Choroid plexus epithelial cell (primary cell): Measurements from ENCODE around the gene OR10A3.

ENCODE experiments used
- DNase-seq: peaks from one replicate; pipeline ENCODE4 v3.0.0-alpha.2; 2010; ENCODE audit warnings: low read depth
- H3K4me3 ChIP-seq: 2 replicates; pipeline ENCODE4 v1.5.1; 2011; ENCODE audit warnings: low read depth, mild to moderate bottlenecking, control low read depth, low read length, moderate library complexity
- CTCF ChIP-seq: conservative IDR thresholded peaks from 2 replicates; pipeline ENCODE4 v1.5.1; 2011; ENCODE audit warnings: low read depth, mild to moderate bottlenecking, control low read depth, inconsistent platforms, low read length, moderate library complexity

OR10A3 gene

GRCh38 chr11:7909585-7910285 lies 31.8 kb downstream of the OR10A3 start:
- DNase-seq, result no peak
- no peak for TF ChIP-seq CTCF
- H3K4me3 ChIP-seq, result no peak overlapping the region

- no peak for DNase-seq
- H3K4me3 ChIP-seq, result no peak overlapping the region
Observed at GRCh38 chr11:7907121-7907520, 34.4 kb downstream of the OR10A3 start.

GRCh38 chr11:7906481-7906880 lies 35.0 kb downstream of the OR10A3 start:
- TF ChIP-seq CTCF, result no peak
- DNase-seq, result no peak
- no peak overlapping the region for H3K4me3 ChIP-seq

More at GRCh38 chr11:7907121-7907520, 34.4 kb downstream of the OR10A3 start:
- TF ChIP-seq CTCF, result no peak

- no peak overlapping the region for H3K4me3 ChIP-seq
- TF ChIP-seq CTCF, result no peak
- no peak for DNase-seq
Observed at GRCh38 chr11:7905961-7906429, 35.5 kb downstream of the OR10A3 start.

- no peak overlapping the region for H3K4me3 ChIP-seq
- no peak for TF ChIP-seq CTCF
- DNase-seq, result no peak
Observed at GRCh38 chr11:7905549-7905948, 36.0 kb downstream of the OR10A3 start.

- H3K4me3 ChIP-seq, result no peak overlapping the region
- peak; percentile 54 for DNase-seq
- TF ChIP-seq CTCF, result peak; percentile 47
Observed at GRCh38 chr11:7904917-7905316, 36.6 kb downstream of the OR10A3 start.

GRCh38 chr11:7903940-7904339 lies 37.6 kb downstream of the OR10A3 start:
- no peak overlapping the region for H3K4me3 ChIP-seq
- no peak for TF ChIP-seq CTCF
- no peak for DNase-seq
